Measurements from ENCODE around the gene ASTN2. TPM values are rescaled to one million over a fixed set of nuclear protein-coding genes. Genes with fewer than 3 reads are reported as not detected.
A peak's percentile ranks its signal among the peaks of the same experiment; 100 is the strongest.

ASTN2 gene
- total and polyA plus RNA-seq, 9 of the 15 experiments (the other 6 are each of a cell fraction or from before 2014, with no cell fraction given), result 0.56 to 3.5 (median 1.9) TPM

DNA sequence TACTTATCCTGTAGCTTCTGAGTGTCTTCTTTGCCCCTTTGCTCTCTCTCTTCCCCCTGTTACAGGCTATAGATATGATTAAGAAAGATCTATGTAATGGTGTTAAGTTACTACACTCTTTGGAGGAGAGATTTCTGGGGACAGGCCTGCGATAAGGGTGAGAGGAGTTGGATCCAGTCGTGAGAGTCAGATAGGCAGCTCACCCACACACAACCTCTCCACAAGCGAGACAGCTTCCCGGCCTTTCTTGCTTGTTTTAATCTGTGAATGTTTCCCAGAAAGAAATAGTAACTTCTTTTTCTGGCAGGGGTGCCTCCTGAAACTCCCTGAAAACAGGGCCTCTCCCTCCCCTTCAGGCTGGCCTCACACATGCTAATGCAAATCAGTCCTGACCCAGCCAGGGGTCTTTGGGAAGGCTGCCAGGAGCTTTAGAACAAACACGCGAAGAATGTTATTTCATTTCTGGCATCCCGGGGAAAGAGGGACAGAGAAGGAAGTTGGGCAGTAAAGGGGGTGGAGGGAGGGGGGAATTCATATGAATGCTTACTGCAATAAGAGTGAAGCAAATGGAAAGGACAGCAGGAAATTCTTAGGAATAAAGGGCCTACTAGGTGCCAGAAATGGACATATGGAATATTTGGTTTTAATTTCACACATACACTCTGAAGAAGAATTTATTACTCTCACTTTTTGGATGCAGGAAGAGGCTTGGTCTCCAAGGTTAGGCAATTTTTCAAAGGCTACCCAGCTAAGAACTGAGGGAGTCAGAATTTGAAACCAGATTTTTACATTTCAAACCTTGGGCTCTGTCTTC, 943.6 kb downstream of the ASTN2 start (continued):
- TF ChIP-seq DDX20 (tag; IDR thresholded peaks at IDR 0.05; ENCODE audit: low read depth) (peak; percentile 40; the same call in 1 of the 2 replicates), NEUROD1 (IDR thresholded peaks at IDR 0.05; ENCODE audit: borderline replicate concordance, low read depth, low read length, partially characterized antibody) (no peak), PML (IDR thresholded peaks at IDR 0.05; ENCODE audit: low read length) (peak; percentile 39; the same call in 1 of the 2 replicates)
- TF ChIP-seq, protein P1, sequence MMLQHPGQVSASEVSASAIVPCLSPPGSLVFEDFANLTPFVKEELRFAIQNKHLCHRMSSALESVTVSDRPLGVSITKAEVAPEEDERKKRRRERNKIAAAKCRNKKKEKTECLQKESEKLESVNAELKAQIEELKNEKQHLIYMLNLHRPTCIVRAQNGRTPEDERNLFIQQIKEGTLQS (IDR thresholded peaks at IDR 0.05), result no peak
- TF ChIP-seq, protein P1 (CRISPR knock-in tag; conservative IDR thresholded peaks at IDR 0.05), result no peak
- TF ChIP-seq, protein P2, sequence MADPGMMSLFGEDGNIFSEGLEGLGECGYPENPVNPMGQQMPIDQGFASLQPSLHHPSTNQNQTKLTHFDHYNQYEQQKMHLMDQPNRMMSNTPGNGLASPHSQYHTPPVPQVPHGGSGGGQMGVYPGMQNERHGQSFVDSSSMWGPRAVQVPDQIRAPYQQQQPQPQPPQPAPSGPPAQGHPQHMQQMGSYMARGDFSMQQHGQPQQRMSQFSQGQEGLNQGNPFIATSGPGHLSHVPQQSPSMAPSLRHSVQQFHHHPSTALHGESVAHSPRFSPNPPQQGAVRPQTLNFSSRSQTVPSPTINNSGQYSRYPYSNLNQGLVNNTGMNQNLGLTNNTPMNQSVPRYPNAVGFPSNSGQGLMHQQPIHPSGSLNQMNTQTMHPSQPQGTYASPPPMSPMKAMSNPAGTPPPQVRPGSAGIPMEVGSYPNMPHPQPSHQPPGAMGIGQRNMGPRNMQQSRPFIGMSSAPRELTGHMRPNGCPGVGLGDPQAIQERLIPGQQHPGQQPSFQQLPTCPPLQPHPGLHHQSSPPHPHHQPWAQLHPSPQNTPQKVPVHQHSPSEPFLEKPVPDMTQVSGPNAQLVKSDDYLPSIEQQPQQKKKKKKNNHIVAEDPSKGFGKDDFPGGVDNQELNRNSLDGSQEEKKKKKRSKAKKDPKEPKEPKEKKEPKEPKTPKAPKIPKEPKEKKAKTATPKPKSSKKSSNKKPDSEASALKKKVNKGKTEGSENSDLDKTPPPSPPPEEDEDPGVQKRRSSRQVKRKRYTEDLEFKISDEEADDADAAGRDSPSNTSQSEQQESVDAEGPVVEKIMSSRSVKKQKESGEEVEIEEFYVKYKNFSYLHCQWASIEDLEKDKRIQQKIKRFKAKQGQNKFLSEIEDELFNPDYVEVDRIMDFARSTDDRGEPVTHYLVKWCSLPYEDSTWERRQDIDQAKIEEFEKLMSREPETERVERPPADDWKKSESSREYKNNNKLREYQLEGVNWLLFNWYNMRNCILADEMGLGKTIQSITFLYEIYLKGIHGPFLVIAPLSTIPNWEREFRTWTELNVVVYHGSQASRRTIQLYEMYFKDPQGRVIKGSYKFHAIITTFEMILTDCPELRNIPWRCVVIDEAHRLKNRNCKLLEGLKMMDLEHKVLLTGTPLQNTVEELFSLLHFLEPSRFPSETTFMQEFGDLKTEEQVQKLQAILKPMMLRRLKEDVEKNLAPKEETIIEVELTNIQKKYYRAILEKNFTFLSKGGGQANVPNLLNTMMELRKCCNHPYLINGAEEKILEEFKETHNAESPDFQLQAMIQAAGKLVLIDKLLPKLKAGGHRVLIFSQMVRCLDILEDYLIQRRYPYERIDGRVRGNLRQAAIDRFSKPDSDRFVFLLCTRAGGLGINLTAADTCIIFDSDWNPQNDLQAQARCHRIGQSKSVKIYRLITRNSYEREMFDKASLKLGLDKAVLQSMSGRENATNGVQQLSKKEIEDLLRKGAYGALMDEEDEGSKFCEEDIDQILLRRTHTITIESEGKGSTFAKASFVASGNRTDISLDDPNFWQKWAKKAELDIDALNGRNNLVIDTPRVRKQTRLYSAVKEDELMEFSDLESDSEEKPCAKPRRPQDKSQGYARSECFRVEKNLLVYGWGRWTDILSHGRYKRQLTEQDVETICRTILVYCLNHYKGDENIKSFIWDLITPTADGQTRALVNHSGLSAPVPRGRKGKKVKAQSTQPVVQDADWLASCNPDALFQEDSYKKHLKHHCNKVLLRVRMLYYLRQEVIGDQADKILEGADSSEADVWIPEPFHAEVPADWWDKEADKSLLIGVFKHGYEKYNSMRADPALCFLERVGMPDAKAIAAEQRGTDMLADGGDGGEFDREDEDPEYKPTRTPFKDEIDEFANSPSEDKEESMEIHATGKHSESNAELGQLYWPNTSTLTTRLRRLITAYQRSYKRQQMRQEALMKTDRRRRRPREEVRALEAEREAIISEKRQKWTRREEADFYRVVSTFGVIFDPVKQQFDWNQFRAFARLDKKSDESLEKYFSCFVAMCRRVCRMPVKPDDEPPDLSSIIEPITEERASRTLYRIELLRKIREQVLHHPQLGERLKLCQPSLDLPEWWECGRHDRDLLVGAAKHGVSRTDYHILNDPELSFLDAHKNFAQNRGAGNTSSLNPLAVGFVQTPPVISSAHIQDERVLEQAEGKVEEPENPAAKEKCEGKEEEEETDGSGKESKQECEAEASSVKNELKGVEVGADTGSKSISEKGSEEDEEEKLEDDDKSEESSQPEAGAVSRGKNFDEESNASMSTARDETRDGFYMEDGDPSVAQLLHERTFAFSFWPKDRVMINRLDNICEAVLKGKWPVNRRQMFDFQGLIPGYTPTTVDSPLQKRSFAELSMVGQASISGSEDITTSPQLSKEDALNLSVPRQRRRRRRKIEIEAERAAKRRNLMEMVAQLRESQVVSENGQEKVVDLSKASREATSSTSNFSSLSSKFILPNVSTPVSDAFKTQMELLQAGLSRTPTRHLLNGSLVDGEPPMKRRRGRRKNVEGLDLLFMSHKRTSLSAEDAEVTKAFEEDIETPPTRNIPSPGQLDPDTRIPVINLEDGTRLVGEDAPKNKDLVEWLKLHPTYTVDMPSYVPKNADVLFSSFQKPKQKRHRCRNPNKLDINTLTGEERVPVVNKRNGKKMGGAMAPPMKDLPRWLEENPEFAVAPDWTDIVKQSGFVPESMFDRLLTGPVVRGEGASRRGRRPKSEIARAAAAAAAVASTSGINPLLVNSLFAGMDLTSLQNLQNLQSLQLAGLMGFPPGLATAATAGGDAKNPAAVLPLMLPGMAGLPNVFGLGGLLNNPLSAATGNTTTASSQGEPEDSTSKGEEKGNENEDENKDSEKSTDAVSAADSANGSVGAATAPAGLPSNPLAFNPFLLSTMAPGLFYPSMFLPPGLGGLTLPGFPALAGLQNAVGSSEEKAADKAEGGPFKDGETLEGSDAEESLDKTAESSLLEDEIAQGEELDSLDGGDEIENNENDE (IDR thresholded peaks at IDR 0.05; ENCODE audit: low read depth, low read length), result no peak
- TF ChIP-seq, protein P3, sequence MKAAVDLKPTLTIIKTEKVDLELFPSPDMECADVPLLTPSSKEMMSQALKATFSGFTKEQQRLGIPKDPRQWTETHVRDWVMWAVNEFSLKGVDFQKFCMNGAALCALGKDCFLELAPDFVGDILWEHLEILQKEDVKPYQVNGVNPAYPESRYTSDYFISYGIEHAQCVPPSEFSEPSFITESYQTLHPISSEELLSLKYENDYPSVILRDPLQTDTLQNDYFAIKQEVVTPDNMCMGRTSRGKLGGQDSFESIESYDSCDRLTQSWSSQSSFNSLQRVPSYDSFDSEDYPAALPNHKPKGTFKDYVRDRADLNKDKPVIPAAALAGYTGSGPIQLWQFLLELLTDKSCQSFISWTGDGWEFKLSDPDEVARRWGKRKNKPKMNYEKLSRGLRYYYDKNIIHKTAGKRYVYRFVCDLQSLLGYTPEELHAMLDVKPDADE (conservative IDR thresholded peaks at IDR 0.05; ENCODE audit: control insufficient read depth, low read depth, low read length), result no peak
- TF ChIP-seq, protein P4, sequence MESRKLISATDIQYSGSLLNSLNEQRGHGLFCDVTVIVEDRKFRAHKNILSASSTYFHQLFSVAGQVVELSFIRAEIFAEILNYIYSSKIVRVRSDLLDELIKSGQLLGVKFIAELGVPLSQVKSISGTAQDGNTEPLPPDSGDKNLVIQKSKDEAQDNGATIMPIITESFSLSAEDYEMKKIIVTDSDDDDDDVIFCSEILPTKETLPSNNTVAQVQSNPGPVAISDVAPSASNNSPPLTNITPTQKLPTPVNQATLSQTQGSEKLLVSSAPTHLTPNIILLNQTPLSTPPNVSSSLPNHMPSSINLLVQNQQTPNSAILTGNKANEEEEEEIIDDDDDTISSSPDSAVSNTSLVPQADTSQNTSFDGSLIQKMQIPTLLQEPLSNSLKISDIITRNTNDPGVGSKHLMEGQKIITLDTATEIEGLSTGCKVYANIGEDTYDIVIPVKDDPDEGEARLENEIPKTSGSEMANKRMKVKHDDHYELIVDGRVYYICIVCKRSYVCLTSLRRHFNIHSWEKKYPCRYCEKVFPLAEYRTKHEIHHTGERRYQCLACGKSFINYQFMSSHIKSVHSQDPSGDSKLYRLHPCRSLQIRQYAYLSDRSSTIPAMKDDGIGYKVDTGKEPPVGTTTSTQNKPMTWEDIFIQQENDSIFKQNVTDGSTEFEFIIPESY (CRISPR knock-in tag; IDR thresholded peaks at IDR 0.05), result no peak

All from K562 (cell line).